H1 (cell line): ENCODE results near the gene TMEM164.

Experiments used
- BACH1 ChIP-seq: IDR thresholded peaks from 2 replicates; pipeline ENCODE4 v1.6.1; 2012; ENCODE audit warnings: low read length, improper control_type of control experiment
- CHD7 ChIP-seq: fragments of 300-600 bp; sonication (generic); IDR thresholded peaks from 2 replicates; pipeline ENCODE4 v1.7.1; 2012; ENCODE audit warnings: low read length, moderate library complexity, mild to moderate bottlenecking, inconsistent platforms; ENCODE audit not compliant: insufficient replicate concordance
- CTCF ChIP-seq, 3 experiments: IDR thresholded peaks; 1 replicate in 2 of 3; 2 replicates in 1 of 3; pipeline versions ENCODE4 v1.5.1 to v1.6.1; 2011; ENCODE audit warnings: low read length in 3 of 3, mild to moderate bottlenecking in 3 of 3, inconsistent platforms in 2 of 3, low read depth in 1 of 3, moderate library complexity in 1 of 3; ENCODE audit not compliant: insufficient read depth in 1 of 3; ENCODE audit errors: control extremely low read depth in 1 of 3
- POLR2A ChIP-seq, 2 experiments: IDR thresholded peaks; 1 replicate in 1 of 2; 2 replicates in 1 of 2; pipeline ENCODE4 v1.6.1; 2011; ENCODE audit warnings: low read depth in 2 of 2, low read length in 2 of 2, mild to moderate bottlenecking in 2 of 2; ENCODE audit errors: control extremely low read depth in 1 of 2
- POLR2AphosphoS5 ChIP-seq: IDR thresholded peaks from 2 replicates; pipeline ENCODE4 v1.6.1; 2011; ENCODE audit warnings: low read depth, low read length
- SP1 ChIP-seq: IDR thresholded peaks from 2 replicates; pipeline ENCODE4 v1.6.1; 2011; ENCODE audit warnings: low read depth, low read length

GRCh38 chrX:110044346-110045249 lies 41.7 kb downstream of the TMEM164 start:
- TF ChIP-seq CTCF (IDR thresholded peaks at IDR 0.05; ENCODE audit: control extremely low read depth in 1 of 3, insufficient read depth in 1 of 3, low read depth in 1 of 3, low read length in 3 of 3) (no peak), POLR2AphosphoS5 (no peak), SP1 (no peak), CHD7 (no peak), POLR2A (IDR thresholded peaks at IDR 0.05; ENCODE audit: control extremely low read depth in 1 of 2, low read depth in 2 of 2, low read length in 2 of 2) (no peak), BACH1 (no peak)
